ENCODE results near the gene SKI. TPM values are rescaled to one million over a fixed set of nuclear protein-coding genes. Genes with fewer than 3 reads are reported as not detected.

The SKI gene
- total RNA-seq, 1 experiment from 2014 or later, result 16.5 TPM

DNA sequence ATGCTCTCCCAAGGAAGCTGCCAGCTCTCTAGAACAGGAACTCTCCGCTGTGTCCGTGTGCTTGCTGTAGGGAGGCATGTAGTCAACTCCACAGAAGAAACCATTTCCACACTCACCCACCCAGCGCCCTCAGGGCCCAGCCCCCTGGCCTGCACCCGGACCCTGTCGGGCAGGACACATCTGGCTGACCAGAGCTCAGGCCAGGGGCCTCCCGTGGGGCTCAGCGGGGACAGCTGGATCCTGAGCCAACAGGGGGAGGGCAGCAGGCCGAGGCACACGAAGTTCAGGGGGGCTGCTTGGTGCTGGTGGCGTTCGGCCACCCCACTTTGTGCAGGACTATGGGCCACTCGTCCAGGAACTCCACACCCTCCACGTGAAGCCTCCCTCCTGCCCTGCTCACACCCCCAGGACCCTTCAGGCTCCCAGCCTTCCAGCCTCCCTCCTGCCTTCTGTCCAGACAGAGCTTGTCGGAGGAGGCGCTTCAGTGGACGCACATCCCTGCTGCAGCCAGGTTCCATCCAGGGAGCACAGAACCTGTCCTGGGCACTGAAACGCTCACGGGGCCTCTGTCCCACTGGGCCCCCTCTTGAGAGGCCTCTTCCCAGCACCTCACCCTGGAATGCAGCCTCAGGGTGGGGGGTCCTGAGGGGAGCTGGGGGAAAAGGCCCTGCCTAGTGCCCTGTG, 18.6 kb upstream of the SKI start:
- DNase-seq (ENCODE audit: low read depth), result no peak

DNA sequence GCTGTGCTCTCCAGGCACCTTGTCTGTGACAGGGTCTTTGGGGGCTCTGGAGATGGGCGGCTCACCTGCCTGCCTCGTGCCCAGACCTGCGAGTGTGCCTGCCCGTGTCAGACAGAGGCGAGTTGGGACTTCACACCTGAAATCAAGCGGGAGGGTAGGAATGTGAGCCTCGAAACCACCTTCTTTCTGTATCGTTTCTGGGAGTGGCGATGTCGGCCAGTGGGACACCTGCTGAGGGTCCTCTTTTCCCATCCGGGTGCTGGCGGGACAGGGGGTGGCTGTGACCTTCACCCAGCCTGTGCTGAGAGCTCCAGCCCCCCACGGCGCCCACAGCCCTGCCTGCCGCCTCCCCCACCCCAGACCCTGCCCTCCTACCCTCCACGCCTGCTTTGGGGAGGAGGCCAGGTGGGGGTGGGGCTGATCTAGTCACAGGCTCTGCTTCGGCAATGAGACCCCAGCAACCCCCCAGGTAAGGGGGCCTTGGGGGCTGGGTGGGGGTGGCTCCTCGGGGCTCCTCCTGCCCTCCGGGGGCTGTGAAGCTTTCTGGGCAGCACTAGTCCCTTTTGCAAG, 17.9 kb upstream of the SKI start:
- no peak for DNase-seq (ENCODE audit: low read depth)

DNA sequence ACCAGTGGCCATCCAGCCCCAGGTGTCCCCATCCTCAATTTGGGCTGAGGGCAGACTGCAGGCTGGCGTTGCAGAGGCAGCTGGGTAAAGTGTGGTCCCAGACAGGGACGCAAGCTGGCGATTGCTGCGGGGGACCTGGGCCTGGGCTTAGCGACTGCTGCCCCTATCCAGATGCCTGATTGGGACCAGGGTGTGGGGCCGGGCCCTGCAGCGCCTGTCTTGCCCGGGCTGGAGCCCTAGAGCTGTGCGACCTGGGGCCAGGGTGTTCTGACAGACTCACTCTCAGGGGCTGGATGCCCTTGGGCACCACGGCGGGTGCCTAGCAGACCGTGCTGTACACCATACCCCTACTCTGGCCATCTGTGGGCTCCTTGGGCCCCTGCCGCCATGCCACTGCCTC, 17.3 kb upstream of the SKI start:
- DNase-seq (ENCODE audit: low read depth), result no peak

- DNase-seq (ENCODE audit: low read depth), result no peak
Observed at GRCh38 chr1:2212274-2212531, 15.9 kb upstream of the SKI start.

DNA sequence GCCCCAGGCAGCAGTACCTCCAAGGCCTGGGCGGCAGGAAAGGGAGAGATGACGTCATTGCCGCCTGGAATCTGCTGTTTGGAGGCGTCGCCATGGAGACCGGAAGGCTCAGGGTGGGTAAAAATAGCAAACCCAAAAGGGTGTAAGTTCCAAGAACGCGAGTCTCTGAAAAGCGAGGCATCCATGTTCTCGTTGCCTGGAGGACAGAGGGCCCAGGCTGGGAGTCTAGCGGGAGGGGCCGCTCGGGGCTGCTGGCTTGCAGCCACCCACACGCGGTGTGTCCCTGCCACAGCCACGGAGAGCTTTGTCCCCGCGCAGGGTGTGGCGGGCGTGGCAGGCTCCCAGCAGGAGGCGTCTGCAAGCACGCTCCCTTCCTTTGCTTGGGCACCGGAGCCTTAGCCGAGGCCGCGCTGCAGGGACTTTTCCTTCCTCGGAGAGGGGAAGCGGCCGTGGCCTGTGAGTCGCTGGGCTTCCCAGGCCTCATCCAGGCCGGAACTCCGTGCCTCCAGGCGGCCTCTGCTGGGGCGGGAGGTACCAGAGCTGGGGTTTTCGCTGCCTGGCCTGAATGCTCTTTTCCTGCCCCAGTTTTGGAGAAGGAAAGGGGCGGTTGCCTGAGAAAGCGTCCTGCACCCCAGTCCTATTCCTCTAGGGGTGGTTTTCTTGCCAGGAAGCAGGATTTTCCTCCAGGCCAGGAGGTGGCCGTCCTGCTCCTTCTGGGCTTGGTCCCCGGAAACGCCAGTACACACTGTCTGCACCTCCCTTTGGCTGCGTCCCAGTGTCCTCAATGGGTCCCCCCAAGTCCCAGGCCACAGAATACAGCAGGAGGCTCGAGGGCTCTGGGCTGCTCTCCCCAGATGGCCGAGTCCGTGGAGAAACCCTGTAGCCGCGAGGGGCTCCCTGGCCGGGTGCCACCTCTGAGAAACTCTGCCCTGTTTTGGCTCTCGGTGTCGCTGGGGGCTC, 15.3 kb upstream of the SKI start:
- peak; percentile 94 for DNase-seq (ENCODE audit: low read depth)

DNA sequence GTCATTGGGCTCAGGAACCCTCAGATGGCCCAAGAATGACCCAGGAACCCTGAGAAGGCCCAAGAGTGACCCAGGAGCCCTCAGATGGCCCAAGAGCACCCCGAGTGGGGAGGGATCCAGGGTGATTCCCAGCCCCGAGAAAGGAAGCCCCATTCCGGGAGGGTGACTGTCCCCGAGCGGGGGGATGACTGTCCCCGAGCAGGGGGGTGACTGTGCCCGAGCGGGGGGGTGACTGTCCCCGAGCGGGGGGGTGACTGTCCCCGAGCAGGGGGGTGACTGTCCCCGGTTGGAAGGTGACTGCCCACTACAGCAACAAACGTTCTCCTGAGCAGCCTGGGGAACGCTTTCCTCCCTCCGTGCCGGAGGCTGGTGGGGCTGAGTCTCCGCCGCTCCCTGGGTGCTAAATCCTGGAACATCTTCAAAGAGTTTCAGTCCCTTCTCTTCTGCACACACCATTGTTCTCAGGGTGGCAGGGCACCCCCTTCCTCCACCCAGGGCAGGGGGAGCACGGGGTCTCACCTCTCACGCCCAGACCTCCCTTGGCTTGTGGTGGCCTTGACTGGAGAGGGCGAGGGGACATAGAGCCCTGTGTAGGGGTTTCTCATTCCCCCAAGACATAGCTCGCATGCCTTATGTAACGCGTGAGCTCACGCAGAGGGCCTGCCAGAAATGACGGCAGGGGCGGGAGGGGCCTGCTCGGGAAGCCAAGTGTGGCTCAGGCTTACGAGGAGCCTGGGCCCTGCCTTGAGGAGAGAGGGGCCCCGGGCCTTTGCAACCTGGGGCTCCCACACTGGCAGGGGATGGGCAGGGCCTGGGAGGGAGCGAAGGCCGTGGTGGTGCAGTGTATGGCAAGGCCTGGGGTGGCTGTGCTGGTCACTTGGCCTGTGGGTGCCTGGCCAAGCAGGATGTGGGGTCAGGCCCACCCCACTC, 14.3 kb upstream of the SKI start:
- DNase-seq (ENCODE audit: low read depth), result no peak

DNA sequence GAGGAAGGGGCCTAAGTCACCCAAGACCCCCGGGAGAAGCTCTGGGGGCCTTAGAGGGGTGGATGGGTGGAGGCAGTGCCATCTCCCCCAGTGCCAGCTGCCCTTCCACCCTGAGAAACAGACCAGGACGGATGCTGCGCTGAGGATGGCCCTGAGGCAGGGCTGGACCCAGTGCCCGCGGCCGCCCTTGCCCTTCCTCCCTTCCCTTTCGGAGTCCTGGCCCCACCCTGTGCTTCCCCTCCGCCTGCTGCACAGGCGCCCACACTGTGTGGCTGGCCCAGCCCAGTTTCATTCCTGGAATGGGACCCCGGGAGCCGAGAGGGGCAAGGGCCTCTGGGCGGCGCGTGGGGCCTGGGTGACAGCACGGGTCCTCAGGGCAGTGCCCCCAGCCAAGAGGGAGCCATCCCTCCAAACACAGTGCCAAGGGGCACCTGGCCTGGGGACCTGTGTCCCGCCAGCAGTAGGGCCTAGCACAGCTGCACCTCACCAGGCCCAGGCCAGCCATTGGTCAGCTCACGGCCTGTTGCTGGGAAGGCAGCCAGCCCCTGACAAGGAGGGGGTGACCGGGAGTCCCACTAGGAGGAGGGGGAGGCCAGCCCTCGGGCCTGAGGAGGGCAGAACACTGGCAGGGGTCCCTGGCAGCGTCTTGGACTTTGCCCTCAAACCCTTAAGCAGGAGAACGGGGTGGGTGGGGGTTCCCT, 13.4 kb upstream of the SKI start:
- DNase-seq (ENCODE audit: low read depth), result no peak

DNA sequence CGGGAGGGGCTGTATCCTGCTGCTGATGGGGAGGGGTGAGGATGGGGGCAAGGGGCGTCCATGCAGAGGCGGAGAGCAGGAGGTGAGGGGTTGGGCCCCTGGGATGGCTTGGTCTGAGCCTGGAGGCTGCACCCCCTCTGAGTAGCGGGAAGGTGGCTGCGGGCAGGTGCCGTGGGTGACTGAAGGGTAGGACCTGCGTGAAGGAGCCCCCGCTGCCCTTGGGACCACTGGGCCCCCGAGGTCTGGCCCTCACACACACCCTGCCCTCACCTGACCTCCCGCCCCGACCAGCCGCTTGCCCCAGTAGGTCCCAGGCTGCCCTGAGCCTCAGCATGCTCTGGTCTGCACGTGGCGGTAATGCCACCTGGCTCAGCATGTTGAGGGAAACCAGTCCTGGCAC, 12.8 kb upstream of the SKI start:
- DNase-seq (ENCODE audit: low read depth), result no peak

DNA sequence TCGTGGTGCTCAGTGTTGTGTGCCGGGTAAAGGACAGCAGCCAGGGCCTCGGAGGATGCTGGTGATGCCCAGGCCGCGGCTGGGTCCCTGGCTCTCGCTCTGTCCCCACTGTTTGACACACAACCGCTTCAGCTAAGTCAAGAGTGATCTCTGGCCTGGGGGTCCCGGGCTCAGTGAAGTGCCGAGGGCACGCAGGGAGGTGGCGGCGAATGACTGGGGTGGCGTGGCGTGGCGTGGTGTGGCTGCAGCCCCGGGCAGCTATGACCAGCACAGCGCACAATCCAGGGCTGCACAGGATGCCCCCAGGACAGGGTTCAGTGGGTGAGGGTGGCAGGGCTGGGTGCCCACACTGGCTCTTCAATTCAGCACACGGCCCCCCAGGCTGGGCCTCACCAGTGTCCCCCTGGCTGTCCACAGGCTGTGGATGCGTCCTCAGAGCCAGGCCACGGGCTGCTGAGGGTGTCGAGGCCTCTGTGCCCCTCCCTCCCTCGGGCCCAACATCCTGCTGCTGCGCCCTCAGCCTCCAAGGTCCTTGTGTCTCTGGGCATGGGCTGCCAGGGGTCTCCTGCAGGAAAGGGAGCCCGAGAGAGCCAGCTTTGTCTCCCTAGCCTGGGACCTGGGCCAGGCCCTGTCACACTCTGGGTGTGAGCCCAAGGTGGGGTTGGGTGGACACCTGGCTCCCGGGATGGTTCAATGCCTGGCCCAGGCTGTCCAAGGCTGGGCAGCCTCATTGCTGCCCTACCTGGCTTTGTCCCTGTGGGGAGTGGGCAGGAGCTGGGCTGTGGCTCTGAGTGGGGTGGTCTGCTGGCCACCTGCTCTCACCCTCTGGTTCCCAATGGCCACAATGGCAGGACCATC, 12.0 kb upstream of the SKI start:
- no peak for DNase-seq (ENCODE audit: low read depth)

- DNase-seq (ENCODE audit: low read depth), result no peak
Observed at GRCh38 chr1:2216767-2217058, 11.4 kb upstream of the SKI start.

GRCh38 chr1:2221271-2221670, 6.8 kb upstream of the SKI start:
- no peak for DNase-seq (ENCODE audit: low read depth)

- DNase-seq (ENCODE audit: low read depth), result no peak
Observed at GRCh38 chr1:2224170-2224584, 3.9 kb upstream of the SKI start.

DNA sequence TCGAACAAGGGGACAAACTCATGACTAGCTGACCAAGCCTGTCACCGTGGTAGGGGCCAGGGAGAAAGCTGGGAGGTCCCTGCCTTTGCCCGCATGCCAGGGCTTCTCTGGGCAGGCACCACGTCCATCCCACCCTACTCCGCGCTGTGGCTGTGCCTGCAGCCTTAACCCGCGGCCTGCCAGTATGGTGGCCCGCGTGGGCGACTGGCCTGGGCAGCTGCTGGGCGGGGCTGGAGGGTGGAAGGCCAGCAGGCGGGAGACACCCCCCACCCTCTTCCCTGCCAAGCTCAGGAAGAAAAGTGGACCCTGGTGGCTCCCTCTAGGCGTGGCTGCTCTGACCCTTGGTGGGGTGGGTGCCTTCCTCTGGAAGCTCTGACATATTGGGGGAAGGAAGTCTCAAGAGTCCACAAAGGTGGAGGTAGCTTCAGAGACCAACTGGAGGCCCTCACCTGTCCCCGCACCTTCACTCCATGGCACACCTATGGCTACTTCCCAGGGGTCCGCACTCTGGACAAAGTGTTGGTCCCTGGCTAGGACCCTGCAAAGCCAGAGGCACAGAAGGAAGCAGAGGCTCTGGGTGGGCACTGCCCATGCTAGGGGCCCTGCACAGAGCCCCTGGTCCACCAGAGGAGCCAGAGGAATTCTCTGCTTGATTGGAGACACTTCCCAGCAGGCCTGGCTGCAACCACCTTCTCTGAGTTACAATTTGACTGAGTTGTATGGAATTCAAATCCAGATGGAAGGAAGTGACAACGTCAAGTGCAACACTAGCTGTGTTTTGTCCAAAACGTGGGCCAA, 3.3 kb upstream of the SKI start:
- DNase-seq (ENCODE audit: low read depth), result no peak

- no peak for DNase-seq (ENCODE audit: low read depth)
Observed at GRCh38 chr1:2226525-2227345, 1.4 kb upstream of the SKI start.

DNA sequence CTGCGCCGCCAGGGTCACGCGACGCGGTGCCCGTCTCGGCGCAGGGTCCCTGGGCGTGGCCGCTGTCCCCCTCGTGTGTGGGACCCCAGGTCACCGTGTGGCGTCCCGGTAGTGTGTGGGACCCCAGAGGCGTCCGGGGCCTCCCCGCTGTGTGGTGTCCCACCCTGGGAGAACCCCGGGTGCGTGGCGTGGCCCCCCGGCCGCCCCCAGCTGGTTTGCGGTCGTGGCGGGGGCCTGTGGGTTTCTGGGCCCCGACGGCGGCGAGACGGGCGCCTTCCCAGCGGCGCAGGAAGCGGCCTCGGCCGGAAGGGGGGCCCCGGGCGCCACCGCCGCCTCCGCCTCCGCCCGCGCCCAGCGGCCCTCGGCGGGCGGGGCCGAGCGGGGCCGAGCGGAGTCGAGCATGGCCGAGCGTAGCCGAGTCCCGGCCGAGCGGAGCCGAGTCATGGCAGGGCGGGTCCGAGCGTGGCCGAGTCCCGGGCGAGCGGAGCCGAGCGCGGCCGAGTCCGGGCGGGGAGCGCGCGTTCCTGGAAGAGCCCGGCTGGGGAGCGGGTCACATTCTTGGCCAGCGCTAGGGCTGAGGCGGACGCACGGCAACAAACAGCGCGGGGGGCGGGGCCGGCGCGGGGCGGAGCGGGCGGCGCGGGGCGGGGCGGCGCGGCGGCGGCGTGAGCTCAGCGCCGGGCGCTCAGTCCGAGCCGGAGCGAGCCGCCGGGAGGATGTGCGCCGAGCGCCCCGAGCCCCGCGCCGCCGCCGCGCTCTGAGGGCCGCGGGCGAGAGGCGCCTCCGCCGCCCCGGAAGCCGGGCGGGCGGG, 568 bp upstream of the SKI start:
- peak; percentile 95 for DNase-seq (ENCODE audit: low read depth)

DNA sequence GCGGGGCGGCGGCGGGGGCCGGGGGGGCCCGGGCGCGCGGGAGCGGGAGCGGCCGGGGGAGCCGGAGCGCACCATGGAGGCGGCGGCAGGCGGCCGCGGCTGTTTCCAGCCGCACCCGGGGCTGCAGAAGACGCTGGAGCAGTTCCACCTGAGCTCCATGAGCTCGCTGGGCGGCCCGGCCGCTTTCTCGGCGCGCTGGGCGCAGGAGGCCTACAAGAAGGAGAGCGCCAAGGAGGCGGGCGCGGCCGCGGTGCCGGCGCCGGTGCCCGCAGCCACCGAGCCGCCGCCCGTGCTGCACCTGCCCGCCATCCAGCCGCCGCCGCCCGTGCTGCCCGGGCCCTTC, 546 bp downstream of the SKI start:
- no peak for DNase-seq (ENCODE audit: low read depth)

- DNase-seq (ENCODE audit: low read depth), result peak; percentile 63
Observed at GRCh38 chr1:2229037-2229864, 1.1 kb downstream of the SKI start.

Measured in LHCN-M2 (cell line).